NCI-H1092 (cell line): ENCODE measurements around the gene CASQ2.

ENCODE experiments used
- DNase-seq: peaks from one replicate; lab custom pipeline; 2025; lab: John Stamatoyannopoulos, UW

Gene CASQ2

DNA sequence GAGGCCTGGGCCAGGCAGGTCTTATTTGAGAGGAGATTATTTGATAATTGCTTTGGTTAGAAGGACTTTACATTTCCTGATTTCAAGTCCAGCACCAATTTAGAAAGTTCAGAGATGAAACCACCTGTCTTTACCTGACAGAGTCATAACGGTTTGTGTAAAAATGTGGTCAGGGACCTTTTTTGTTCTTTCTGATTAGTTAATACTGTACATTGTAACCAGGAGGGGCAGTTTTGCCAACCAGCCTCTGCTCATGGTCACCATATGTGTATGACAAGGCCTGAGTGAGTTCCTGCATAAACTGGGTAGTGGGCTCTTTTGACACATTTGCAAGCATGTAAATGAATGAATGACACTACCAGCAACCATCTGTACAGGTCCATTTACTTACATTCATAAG is 70.9 kb downstream of the CASQ2 start:
- no peak for DNase-seq

DNA sequence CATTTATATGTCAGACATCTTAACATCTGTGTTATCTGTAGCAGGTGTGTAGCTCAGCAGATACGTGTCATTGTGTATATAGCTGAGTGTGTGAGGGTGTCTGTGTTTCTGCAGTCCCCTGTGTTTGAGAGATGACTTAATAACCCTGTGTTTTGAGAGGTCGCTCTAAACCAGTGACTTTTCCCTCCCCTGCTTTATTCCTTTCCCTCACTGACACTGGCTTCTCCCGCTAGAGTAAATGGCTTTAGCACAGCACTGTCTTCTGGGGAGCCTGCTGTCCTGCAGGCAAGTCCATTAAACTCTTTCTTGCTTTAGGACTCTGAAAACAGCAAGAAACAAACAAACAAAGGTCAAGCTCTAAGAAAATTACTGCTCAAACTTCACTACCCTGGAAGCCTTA is 73.7 kb downstream of the CASQ2 start:
- DNase-seq, result no peak

DNA sequence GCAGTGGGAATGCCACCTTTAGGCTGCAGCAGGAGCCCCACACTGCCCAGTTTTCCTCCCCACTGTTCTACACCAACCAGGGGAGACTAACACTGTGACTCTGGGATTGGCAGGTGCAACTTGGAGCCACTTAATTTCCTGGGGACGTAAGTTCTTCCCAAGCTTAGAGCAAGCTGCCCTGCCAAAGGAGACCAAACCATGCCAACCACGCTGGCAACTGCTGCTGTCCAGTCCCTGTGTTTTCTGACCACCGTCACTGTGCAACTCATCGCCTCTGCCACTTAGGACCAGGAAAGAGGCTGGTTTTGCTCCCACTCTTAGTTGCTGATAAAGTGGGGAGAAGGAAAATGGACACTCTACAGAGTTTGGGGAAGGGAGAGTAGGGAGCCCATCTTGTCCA is 76.3 kb downstream of the CASQ2 start:
- DNase-seq, result no peak

DNA sequence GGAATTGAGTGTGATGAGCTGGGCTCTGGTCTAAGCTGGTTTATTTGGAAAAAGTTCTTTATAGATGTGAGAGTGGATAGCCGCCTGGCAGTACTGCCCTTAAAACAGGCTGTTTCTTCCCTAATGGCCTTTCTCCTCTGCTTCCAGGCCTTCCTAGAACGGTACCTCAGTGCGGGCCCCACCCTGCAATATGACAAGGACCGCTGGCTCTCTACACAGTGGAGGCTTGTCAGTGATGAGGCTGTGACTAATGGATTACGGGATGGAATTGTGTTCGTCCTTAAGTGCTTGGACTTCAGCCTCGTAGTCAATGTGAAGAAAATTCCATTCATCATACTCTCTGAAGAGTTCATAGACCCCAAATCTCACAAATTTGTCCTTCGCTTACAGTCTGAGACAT is 77.5 kb downstream of the CASQ2 start:
- DNase-seq, result no peak

DNA sequence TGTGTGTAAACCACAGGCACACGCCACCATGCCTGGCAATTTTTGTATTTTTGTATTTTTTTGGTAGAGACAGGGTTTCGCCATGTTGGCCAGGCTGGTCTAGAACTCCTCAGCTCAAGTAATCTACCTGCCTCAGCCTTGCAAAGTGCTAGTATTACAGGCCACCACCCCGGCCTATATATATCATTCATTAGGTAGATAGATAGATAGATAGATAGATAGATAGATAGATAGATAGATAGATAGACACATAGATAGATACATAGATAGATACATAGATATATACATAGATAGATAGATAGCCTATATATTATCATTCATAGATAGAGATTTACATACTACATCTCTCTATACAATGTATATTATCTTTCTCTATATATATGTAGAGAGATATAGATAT is 80.8 kb downstream of the CASQ2 start:
- DNase-seq, result no peak

DNA sequence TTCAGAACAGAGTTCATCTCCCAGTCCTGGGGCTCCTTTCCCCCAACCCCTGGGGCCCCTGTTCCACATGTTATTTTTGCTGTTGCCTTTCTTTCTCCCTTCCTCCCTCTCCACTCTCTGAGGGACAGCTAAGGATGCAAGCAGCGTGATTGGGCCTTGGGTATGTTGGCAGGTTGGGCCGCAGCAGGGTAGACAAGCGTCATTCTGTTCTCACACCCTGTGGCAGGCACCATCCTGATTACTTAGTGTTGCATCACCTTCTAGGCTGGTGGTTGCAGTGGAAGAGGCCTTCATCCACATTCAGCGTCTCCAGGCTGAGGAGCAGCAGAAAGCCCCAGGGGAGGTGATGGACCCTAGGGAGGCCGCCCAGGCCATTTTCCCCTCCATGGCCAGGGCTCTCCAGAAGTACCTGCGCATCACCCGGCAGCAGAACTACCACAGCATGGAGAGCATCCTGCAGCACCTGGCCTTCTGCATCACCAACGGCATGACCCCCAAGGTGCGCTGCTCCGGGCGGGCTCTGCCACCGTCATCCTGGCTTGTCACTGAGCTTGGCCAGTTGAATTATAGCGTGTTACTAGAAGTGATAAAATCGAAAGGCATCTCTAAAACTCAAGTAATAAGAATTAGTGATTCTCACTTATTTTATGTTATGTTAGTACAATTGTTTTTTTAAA is 83.3 kb downstream of the CASQ2 start:
- DNase-seq, result no peak

DNA sequence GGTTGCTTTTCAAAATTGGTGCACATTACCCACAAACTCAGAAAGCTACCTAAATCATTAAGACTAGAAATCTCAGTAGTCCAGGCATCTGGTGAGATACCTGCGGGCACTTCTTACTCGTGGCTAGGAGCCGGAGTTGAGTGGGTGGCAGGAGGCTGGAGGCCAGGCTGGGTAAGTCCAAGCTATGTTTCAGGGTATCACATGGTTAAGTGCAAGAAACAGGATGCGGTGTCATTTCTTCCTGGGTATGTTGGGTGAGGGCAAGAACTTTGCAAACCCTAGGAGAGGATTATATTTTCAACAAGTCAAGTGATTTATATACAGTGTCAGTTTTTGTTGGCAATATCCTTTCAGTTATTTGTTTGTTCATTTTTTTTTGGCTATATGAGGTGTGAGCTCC is 85.7 kb downstream of the CASQ2 start:
- no peak for DNase-seq

DNA sequence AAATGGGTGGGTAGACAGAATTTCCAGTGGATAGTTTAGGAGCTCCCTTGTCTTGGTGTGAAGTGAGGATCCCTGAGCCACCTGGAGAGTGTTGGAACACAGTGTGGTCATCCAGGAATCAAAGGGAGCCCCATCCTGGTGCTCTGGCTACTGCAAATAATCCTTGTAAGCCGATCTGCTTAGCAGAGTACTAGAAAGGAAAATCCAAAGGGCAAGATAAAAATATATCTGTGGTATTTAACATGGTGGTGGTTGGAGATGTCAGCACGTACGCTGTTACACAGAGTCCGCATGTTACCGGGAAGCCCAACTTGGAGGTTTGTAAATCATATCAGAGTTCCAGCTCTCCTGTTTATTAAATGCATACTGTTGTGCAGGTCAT is 87.8 kb downstream of the CASQ2 start:
- DNase-seq, result no peak

DNA sequence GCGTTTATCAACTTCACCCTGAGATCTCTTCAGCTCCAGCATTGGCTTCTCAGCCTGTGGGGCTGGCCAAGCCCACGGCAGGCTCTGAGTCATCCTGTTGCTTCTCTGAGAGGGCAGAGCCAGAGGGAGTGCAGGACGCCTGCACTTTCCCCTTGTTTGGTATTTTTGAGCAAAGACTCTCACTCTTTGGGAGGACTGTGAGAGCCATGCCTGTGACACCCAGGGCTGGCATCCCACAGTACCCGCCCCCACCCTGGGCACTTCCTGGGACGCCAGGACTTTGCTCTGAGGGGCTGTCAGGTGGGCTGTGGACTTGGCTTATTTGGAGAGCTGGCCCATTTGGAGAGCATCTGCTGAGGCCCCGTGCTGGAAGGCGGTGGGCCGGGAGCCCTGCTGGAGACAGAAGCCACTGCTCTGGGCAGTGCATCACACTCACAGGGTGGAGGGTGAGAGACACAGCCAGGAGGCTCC is 89.3 kb downstream of the CASQ2 start:
- DNase-seq, result no peak

DNA sequence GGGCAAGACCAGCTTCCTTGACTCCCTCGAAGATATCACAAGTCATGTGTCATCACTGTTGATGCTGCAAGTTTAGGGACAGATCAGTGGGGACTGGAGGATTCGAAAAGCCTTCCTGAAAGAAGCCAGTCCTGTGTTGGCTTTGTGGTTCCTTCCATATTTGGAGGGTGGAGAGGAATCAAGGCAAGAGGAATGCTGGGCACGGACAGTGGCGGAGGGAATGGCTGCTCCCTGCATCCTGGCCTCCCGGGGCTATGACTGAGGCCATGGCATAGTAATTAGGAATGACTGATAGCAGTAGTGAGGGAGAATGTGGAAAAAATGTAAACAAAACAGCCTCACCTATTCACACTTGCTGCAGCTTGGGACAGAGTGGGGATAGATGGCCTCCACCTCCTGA is 90.4 kb downstream of the CASQ2 start:
- DNase-seq, result no peak

DNA sequence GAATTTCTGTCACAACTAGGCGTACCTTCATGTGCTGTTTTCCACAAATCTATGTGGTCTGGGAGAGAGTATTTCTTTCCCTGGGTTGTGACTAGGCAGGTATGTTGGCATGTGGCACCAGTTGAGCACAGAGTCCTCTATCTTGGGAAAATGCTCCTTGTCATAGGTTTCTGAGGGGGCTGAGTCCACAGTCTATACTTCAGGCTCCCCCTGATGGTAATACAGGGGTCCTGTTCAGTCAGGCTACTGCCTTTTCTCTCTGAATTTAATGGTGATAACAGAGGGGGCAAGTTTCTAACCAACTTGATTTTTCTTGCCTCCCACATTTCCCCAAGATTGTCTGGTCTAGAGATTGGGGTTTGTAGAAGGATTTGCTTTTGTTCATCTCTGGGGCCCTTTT is 90.9 kb downstream of the CASQ2 start:
- DNase-seq, result no peak

DNA sequence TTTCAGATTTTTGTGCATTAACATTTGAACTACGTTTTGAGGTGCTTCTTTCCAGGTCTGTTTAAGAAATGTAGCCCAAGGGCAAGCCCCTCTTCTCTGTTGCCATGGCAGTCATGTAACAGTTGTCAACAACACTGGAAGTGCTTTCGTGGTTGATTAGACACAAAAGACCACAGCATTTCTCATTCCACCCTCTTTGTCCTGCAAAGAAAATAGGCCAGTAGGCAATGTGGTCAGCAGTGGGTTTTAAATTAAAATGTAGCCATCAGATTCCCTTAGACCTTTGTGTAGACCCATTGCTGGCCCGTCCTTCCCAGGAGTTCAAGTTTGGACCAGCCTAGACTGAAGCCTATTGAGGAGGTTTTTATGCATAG is 91.3 kb downstream of the CASQ2 start:
- no peak for DNase-seq

DNA sequence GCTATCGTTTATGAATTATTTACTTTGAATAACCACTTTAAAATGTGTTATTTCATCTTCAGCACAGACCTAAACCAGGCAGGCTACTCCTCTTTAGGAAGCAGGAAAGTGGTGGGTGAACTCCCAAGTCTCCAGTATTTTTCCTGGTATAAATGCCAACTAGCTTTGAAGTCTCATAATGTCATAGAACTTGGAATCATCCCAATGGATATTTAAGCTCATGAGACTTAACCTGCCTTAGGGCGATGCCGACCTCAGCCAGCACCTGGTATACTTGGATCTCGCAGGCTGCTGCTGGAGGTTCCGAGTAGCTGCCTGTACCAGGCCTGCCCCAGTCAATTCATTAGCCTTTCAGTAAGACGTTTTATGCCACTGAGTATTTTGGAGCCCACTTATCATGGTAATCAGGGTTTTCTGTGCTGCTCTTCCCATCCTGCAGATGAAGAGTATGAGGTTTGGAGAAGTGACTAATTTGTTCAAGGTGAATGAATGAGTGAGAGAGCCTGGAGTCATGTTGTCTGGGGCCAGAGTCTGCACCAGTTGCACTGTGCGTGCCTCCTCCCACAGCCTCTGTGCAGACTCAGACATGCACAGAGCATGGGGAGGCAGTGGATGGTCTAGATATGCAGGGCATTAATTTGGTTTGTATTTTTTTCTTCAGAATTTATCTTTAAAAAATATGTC is 91.9 kb downstream of the CASQ2 start:
- no peak for DNase-seq

DNA sequence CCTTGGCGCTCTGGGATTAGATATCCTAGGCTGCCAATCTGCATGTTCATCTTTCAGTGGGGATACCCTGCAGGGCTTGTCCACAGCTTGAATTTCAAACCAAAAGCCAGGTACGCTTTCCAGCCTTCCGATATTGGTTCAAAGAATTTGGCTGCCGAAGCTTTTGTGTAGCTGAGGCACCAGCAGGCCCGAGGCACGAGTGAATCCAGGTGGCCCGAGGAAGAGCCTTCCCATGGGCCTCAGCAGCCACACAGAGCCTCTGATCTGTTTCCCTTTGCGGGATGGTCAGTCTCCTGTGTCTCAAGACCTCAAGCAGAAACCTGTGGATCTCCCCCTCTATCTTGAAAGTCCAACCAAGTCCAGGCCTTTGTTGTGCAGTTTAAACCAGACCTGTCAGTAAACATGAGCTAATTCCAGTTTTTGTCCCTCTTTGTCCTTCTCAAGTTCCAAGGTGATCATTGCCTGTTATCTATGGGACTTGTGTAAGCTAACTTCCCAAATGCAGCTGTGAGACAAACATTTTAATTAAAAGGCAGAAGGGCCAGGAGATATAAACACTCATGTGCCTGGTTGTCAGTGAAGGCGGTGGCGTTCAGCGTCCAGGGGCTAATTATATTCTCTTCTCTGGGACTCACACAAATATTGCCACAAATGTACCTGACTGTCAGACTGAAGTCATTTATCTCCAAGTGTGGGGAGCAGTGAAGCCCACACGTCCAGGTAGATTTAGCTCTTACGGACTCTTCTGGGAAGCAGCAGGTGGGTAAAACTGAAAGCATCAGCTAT is 96.1 kb downstream of the CASQ2 start:
- DNase-seq, result no peak

DNA sequence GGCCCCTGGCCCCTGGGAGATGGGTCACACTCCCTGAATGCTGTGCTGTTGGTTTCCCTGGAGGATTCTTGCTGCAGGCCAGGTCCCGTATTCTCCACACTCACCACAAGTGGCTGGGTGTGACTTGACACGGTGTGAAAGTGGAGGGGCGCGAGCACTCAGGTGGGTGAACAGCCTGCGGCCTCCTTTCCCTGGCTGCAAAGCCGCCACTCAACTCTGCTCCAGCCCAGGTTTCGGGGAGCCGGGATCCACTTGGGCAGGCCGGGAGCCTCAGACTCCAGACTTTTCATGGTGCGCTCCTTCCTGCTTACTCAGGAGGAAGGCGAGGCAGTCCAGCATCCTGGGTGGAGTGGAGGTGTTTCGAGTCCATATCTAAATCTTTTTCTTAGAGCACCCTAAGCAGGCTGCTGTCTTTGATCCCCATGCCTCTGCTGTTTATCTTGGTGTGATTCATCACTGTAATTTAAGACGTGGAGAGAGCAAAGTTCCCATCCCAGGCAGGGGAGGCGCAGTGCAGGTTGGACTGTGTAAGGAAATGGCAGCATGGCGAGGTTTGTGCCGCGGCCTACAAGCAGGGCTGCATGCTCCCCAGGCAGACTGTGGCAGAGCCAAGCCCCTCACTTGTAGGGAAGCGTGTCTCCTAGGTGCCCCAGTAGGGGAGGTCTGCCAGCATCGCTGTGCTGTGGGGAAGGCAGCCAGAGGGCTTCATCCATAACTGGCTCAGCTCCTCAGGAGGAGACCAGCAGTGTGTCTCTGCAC is 97.2 kb downstream of the CASQ2 start:
- no peak for DNase-seq

DNA sequence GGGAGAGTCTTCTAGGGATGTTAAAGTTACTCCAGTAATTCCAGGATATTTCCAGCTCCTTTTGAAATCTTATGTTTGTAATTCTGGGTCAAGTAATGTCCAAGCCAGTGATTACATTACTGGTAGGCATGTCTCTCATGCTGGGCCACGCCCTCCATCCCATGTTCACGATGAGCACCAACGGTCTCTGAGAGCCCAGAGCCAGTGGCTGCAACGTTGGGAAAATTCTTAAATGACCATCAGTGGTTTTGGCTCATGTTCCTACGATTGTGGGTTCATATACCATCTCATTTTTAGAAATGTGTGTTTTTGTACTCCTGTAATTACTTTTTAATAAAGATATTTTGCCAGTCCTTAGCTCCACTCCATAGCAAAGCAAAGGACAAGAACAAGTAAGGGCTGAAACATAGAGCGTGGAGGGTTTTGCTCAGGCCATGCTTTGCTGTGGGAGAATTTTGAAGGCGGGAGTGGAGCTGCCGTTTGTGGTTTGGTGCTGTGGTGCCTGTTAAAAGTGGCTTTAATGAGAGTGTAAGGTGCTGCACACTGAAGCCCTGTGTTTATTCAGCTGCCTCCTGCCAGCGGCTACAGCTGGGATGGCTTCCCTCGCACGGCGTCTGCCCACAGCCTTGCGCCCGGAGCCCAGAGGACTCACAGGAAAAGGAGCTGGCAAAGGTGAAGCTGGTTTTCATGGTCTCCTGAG is 97.9 kb downstream of the CASQ2 start:
- DNase-seq, result peak; percentile 88

DNA sequence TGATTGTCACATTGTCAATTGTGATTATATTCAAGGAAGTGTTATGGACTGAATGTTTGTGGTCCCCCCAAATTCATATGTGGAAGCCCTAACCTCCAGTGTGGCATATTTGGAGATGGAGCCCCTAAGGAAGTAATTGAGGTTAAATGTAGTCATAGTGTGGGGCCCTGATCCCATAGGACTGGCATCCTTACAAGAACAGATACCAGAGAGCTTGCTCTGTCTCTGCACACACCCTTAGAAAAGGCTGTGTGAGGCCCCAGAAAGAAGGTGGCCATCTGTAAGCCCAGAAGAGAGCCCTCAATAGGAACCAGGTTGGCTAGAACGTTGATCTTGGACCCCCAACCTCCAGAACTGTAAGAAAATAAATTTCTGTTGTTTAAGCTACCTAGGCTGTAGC is 98.6 kb downstream of the CASQ2 start:
- no peak for DNase-seq

DNA sequence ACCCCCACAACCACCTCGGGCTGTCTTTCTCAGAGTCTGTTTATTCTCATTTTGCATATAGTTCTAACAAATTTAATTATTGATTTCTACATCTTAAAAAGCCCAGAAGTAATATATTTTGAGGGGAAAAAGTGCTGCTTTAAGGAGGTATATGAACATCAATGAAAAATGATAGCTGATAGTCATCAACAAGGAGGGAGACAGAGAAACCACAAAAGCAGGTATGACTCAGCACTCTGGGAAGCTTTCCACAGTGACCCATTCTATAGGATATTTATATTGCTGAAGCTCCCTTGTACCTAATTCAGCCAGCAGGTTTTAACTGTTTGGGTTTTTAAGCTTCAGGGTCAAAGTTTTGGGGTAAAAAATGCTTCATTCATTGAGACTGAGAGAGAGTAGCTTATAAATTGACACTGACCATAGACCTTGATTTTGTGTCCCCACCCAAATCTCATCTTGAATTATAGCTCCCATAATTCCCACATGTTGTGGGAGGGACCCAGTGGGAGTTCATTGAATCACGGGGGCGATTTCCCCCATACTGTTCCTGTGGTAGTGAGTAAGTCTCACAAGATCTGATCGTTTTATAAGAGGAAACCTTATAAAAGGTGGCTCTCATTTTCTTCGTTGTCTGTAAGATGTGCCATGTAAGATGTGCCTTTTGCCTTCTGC is 99.4 kb downstream of the CASQ2 start:
- DNase-seq, result no peak

DNA sequence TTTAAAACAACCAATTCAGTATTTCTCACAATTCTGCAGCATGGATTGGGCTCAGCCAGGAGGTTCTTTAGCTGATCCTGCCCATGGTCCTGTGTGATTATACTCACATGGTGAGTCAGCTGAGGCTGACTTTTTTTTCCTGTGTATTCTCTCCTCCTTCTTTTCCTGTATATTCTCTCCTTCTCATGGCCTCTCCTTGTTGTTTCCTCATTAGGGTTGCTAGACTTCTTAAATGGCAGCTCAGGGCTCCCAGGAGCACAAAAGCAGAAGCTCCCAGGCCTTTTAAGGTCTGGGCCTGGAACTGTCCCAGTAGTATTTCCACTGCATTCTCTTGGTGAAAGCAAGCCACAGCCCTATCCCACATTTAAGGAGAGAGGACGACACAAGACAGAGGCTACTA is 99.9 kb downstream of the CASQ2 start:
- DNase-seq, result no peak

DNA sequence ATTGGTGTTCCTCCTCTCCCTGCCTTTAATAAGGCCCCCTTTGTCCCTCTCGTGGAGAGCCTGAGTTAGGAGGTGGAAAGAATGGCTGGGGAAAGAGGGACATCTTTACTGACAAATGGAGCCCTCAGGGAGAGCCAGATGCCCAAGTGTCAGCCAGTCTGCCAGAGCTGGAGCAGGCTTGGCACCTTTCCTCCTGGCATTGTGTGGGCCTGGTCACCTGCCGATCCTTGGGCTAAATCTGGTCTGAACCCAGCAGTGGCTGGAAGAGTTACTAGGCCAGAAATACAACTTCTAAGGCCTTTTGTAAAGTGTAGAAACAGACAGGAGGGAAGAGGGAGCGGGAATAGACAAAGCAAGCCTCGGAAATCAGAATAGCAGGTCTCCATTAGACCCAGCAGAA is 101.8 kb downstream of the CASQ2 start:
- peak; percentile 56 for DNase-seq

DNA sequence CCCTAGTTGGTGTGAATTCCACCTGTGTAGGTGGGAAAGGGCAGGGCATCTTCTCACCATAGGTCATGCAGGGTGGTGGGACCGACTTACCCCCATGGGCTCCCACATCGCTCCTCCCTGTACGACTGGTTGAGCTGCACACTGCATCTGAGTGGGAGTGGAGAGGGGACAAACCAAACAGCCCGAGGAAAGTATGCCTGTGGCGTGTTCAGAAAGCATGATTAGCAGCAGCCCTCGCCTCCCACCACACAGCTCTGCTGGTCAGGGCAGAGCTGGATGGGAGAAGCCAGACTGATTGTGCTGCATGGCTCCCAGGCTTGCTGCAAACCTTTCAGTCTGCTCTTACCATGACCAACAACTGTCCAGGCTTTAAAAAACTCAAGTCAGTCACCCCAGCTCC is 102.3 kb downstream of the CASQ2 start:
- DNase-seq, result no peak
